ENCODE results near the gene LGR6.

LGR6 gene

GRCh38 chr1:202319381-202320080 lies 125.9 kb downstream of the LGR6 start:
- no peaks in the 10 kb centered on the region for H3K27me3 ChIP-seq (ENCODE audit: control insufficient read depth, insufficient read depth, low read length)
- no peaks in the 10 kb centered on the region for H3K9me3 ChIP-seq (ENCODE audit: control insufficient read depth, low read length)
- no peak overlapping the region for H3K4me3 ChIP-seq (ENCODE audit: low read depth, low read length)
- no peaks in the 10 kb centered on the region for H3K4me1 ChIP-seq
- H3K79me2 ChIP-seq: no peaks in the 10 kb centered on the region
- no peak overlapping the region for H3K27ac ChIP-seq
- H3K9ac ChIP-seq: no peak overlapping the region
- TF ChIP-seq CTCF (IDR thresholded peaks at IDR 0.05): no peak
- H3K4me2 ChIP-seq (ENCODE audit: low read length): no peak overlapping the region
- H2AFZ ChIP-seq: no peak overlapping the region
- no peaks in the 10 kb centered on the region for H3K36me3 ChIP-seq (ENCODE audit: control insufficient read depth, insufficient read depth, low read length)

GRCh38 chr1:202320081-202320405 lies 126.4 kb downstream of the LGR6 start:
- Histone ChIP-seq H3K27ac (no peak overlapping the region), H3K27me3 (ENCODE audit: control insufficient read depth, insufficient read depth, low read length) (no peaks in the 10 kb centered on the region), H3K79me2 (no peaks in the 10 kb centered on the region), H3K4me1 (no peaks in the 10 kb centered on the region), H3K36me3 (ENCODE audit: control insufficient read depth, insufficient read depth, low read length) (no peaks in the 10 kb centered on the region), H3K4me3 (ENCODE audit: low read depth, low read length) (no peak overlapping the region), H3K9me3 (ENCODE audit: control insufficient read depth, low read length) (no peaks in the 10 kb centered on the region), H2AFZ (no peak overlapping the region), H3K4me2 (ENCODE audit: low read length) (no peak overlapping the region), H3K9ac (no peak overlapping the region)
- TF ChIP-seq CTCF (IDR thresholded peaks at IDR 0.05): no peak

GRCh38 chr1:202323731-202324130 lies 130.1 kb downstream of the LGR6 start:
- Histone ChIP-seq H3K4me1 (no peaks in the 10 kb centered on the region), H3K9ac (no peak overlapping the region), H3K27me3 (ENCODE audit: control insufficient read depth, insufficient read depth, low read length) (no peaks in the 10 kb centered on the region), H3K4me3 (ENCODE audit: low read depth, low read length) (no peak overlapping the region), H3K9me3 (ENCODE audit: control insufficient read depth, low read length) (no peaks in the 10 kb centered on the region), H3K4me2 (ENCODE audit: low read length) (no peak overlapping the region), H2AFZ (no peak overlapping the region), H3K79me2 (no peaks in the 10 kb centered on the region), H3K27ac (no peak overlapping the region), H3K36me3 (ENCODE audit: control insufficient read depth, insufficient read depth, low read length) (no peaks in the 10 kb centered on the region)
- TF ChIP-seq CTCF (IDR thresholded peaks at IDR 0.05): no peak

- Histone ChIP-seq H3K4me1 (no peaks in the 10 kb centered on the region), H3K9ac (no peak overlapping the region), H3K27me3 (ENCODE audit: control insufficient read depth, insufficient read depth, low read length) (no peaks in the 10 kb centered on the region), H2AFZ (no peak overlapping the region), H3K27ac (no peak overlapping the region), H3K4me3 (ENCODE audit: low read depth, low read length) (no peak overlapping the region), H3K79me2 (no peaks in the 10 kb centered on the region), H3K4me2 (ENCODE audit: low read length) (no peak overlapping the region), H3K9me3 (ENCODE audit: control insufficient read depth, low read length) (no peaks in the 10 kb centered on the region), H3K36me3 (ENCODE audit: control insufficient read depth, insufficient read depth, low read length) (no peaks in the 10 kb centered on the region)
- TF ChIP-seq CTCF (IDR thresholded peaks at IDR 0.05): no peak
Observed at GRCh38 chr1:202324646-202325045, 131.0 kb downstream of the LGR6 start.

GRCh38 chr1:202329891-202330290 lies 136.3 kb downstream of the LGR6 start:
- H3K27me3 ChIP-seq (ENCODE audit: control insufficient read depth, insufficient read depth, low read length): no peaks in the 10 kb centered on the region
- H3K36me3 ChIP-seq (ENCODE audit: control insufficient read depth, insufficient read depth, low read length): no peaks in the 10 kb centered on the region
- no peak for TF ChIP-seq CTCF (IDR thresholded peaks at IDR 0.05)
- H3K9ac ChIP-seq: no peak overlapping the region
- no peak overlapping the region for H3K4me3 ChIP-seq (ENCODE audit: low read depth, low read length)
- no peak overlapping the region for H2AFZ ChIP-seq
- H3K27ac ChIP-seq: no peak overlapping the region
- no peaks in the 10 kb centered on the region for H3K79me2 ChIP-seq
- no peak overlapping the region for H3K4me2 ChIP-seq (ENCODE audit: low read length)
- H3K9me3 ChIP-seq (ENCODE audit: control insufficient read depth, low read length): no peaks in the 10 kb centered on the region
- H3K4me1 ChIP-seq: no peaks in the 10 kb centered on the region
